SK-N-SH (cell line): ENCODE measurements around the gene S100A8.

Experiments
- JUND ChIP-seq: IDR thresholded peaks from 2 replicates; pipeline ENCODE4 v1.4.0; 2012
- MEF2A ChIP-seq: IDR thresholded peaks from 2 replicates; pipeline ENCODE4 v1.4.0; 2012; ENCODE audit warnings: low read depth, borderline replicate concordance
- POLR2AphosphoS5 ChIP-seq: IDR thresholded peaks from 2 replicates; pipeline ENCODE4 v1.6.1; 2012; ENCODE audit warnings: low read depth, low read length
- RAD21 ChIP-seq: IDR thresholded peaks from 2 replicates; pipeline ENCODE4 v1.6.1; 2012; ENCODE audit warnings: mild to moderate bottlenecking, low read length
- REST ChIP-seq: IDR thresholded peaks from 2 replicates; pipeline ENCODE4 v1.6.1; 2012; ENCODE audit warnings: mild to moderate bottlenecking, low read depth, low read length, moderate library complexity
- SIN3A ChIP-seq: IDR thresholded peaks from 2 replicates; pipeline ENCODE4 v1.6.1; 2012; ENCODE audit warnings: low read depth, mild to moderate bottlenecking, low read length, moderate library complexity, borderline replicate concordance
- SMC3 ChIP-seq: IDR thresholded peaks from 2 replicates; pipeline ENCODE4 v1.6.1; 2012; ENCODE audit warnings: low read depth, low read length, improper control_type of control experiment
- TF ChIP-seq, protein P1 (sequence below): IDR thresholded peaks from 2 replicates; pipeline ENCODE4 v1.4.0; 2012; ENCODE audit warnings: low read depth, borderline replicate concordance
- TF ChIP-seq, protein P2 (sequence below): fragments of 200-600 bp; sonication (generic); IDR thresholded peaks from 2 replicates; pipeline ENCODE4 v1.6.1; 2017; ENCODE audit warnings: antibody characterized with exemption, mild to moderate bottlenecking, moderate library complexity
- TF ChIP-seq, protein P3 (sequence below): fragments of 150-350 bp; IDR thresholded peaks from 2 replicates; pipeline ENCODE4 v1.6.1; 2017; ENCODE audit warnings: antibody characterized with exemption, low read length, low read depth, borderline replicate concordance
- TF ChIP-seq, protein P4 (sequence below): fragments of 150-350 bp; IDR thresholded peaks from 2 replicates; pipeline ENCODE4 v1.6.1; 2016; ENCODE audit warnings: mild to moderate bottlenecking, low read depth, low read length
- TF ChIP-seq, protein P5 (sequence below): IDR thresholded peaks from 2 replicates; pipeline ENCODE4 v1.4.0; 2012; ENCODE audit warnings: low read depth

DNA sequence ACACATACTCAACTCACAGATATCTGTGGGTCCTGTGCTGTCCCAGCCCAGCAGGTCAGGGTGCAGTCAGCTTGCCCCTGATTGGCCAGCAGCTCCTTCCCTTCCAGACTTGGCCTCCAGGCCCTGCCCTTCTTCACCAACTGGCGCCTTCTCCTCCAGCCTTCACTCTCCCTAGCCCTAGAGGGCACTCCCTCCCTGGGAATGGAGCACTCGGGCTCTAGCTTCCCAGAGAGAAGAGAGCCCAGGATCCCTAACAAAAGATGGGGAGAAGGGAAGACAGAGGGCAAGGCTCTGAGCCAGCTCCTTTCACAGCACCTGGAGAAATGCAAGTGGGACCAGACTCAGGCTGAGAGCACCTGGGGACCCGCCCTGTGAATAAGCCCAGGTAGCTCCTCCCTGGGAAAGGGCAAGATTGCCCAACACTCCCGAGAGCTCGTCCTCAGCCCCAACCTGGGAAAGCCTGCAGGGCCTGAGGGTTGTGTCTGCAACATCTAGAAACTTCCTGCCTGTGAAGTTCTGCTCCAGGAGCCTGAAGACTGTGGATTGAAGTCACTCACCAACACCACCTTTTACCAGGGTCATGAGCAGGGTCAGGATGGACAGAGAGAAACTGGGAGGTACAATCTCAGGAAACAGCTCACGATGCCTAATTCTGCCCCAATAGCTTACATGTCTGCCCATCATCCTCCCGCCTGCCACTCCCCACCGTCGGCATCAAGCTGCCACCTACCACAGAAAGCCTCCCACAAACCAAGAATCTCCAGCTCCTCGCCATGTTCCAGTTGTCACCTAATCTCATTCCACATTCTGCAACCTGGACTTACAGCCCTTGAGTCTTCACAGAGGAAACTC lies 42.1 kb downstream of the S100A8 start, which contains the start of gene PGLYRP4:
- TF ChIP-seq RAD21 = no peak
- TF ChIP-seq SMC3 = no peak
- TF ChIP-seq, protein P1, sequence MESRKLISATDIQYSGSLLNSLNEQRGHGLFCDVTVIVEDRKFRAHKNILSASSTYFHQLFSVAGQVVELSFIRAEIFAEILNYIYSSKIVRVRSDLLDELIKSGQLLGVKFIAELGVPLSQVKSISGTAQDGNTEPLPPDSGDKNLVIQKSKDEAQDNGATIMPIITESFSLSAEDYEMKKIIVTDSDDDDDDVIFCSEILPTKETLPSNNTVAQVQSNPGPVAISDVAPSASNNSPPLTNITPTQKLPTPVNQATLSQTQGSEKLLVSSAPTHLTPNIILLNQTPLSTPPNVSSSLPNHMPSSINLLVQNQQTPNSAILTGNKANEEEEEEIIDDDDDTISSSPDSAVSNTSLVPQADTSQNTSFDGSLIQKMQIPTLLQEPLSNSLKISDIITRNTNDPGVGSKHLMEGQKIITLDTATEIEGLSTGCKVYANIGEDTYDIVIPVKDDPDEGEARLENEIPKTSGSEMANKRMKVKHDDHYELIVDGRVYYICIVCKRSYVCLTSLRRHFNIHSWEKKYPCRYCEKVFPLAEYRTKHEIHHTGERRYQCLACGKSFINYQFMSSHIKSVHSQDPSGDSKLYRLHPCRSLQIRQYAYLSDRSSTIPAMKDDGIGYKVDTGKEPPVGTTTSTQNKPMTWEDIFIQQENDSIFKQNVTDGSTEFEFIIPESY = no peak
- TF ChIP-seq, protein P2, sequence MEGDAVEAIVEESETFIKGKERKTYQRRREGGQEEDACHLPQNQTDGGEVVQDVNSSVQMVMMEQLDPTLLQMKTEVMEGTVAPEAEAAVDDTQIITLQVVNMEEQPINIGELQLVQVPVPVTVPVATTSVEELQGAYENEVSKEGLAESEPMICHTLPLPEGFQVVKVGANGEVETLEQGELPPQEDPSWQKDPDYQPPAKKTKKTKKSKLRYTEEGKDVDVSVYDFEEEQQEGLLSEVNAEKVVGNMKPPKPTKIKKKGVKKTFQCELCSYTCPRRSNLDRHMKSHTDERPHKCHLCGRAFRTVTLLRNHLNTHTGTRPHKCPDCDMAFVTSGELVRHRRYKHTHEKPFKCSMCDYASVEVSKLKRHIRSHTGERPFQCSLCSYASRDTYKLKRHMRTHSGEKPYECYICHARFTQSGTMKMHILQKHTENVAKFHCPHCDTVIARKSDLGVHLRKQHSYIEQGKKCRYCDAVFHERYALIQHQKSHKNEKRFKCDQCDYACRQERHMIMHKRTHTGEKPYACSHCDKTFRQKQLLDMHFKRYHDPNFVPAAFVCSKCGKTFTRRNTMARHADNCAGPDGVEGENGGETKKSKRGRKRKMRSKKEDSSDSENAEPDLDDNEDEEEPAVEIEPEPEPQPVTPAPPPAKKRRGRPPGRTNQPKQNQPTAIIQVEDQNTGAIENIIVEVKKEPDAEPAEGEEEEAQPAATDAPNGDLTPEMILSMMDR = no peak
- TF ChIP-seq REST = no peak
- TF ChIP-seq SIN3A = no peak
- TF ChIP-seq, protein P3, sequence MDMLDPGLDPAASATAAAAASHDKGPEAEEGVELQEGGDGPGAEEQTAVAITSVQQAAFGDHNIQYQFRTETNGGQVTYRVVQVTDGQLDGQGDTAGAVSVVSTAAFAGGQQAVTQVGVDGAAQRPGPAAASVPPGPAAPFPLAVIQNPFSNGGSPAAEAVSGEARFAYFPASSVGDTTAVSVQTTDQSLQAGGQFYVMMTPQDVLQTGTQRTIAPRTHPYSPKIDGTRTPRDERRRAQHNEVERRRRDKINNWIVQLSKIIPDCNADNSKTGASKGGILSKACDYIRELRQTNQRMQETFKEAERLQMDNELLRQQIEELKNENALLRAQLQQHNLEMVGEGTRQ = no peak
- TF ChIP-seq, protein P4, sequence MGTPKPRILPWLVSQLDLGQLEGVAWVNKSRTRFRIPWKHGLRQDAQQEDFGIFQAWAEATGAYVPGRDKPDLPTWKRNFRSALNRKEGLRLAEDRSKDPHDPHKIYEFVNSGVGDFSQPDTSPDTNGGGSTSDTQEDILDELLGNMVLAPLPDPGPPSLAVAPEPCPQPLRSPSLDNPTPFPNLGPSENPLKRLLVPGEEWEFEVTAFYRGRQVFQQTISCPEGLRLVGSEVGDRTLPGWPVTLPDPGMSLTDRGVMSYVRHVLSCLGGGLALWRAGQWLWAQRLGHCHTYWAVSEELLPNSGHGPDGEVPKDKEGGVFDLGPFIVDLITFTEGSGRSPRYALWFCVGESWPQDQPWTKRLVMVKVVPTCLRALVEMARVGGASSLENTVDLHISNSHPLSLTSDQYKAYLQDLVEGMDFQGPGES = no peak
- TF ChIP-seq, protein P5, sequence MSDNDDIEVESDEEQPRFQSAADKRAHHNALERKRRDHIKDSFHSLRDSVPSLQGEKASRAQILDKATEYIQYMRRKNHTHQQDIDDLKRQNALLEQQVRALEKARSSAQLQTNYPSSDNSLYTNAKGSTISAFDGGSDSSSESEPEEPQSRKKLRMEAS = no peak
- no peak for TF ChIP-seq JUND
- TF ChIP-seq MEF2A = no peak
- TF ChIP-seq POLR2AphosphoS5 = no peak
